Liver (tissue), 9 donors: ENCODE measurements around the gene TMOD4. TPM values are rescaled to one million over a fixed set of nuclear protein-coding genes. Genes with fewer than 3 reads are reported as not detected.

Experiments used
- DNase-seq: peaks from one replicate; pipeline ENCODE4 v3.0.0-alpha.2; 2017; ENCODE audit warnings: low spot score
- H3K27ac ChIP-seq, 2 donors: one replicate each; pipeline ENCODE4 v1.7.0; 2013; ENCODE audit warnings: inconsistent platforms in 2 of 2, low read length in 2 of 2, control low read depth in 1 of 2, low read depth in 1 of 2, mild to moderate bottlenecking in 1 of 2
- H3K27me3 ChIP-seq, 4 donors: one replicate each; pipeline versions ENCODE4 v1.6.1 to v1.7.0; 2013; ENCODE audit warnings: low read length in 3 of 4, inconsistent platforms in 1 of 4, mild to moderate bottlenecking in 1 of 4, moderate library complexity in 1 of 4; ENCODE audit not compliant: control insufficient read depth in 4 of 4, insufficient read depth in 4 of 4
- H3K36me3 ChIP-seq, 4 donors: one replicate each; pipeline versions ENCODE4 v1.6.1 to v1.7.0; 2013; ENCODE audit warnings: low read length in 3 of 4, mild to moderate bottlenecking in 3 of 4, low read depth in 1 of 4, moderate library complexity in 1 of 4; ENCODE audit not compliant: control insufficient read depth in 4 of 4, insufficient read depth in 3 of 4
- H3K4me1 ChIP-seq, 4 donors: one replicate each; pipeline versions ENCODE4 v1.6.1 to v1.7.0; 2013; ENCODE audit warnings: low read length in 3 of 4, mild to moderate bottlenecking in 3 of 4, moderate library complexity in 1 of 4; ENCODE audit not compliant: control insufficient read depth in 4 of 4, insufficient read depth in 4 of 4
- H3K4me3 ChIP-seq, 3 donors: one replicate each; pipeline versions ENCODE4 v1.6.1 to v1.7.0; 2013; ENCODE audit warnings: low read length in 3 of 3, control low read depth in 1 of 3, low read depth in 1 of 3, mild to moderate bottlenecking in 1 of 3
- H3K9ac ChIP-seq, 2 donors: one replicate each; pipeline ENCODE4 v1.7.0; 2013; ENCODE audit warnings: low read length in 2 of 2, mild to moderate bottlenecking in 2 of 2, moderate library complexity in 2 of 2, control low read depth in 1 of 2, low read depth in 1 of 2
- H3K9me3 ChIP-seq, 4 donors: one replicate each; pipeline versions ENCODE4 v1.6.1 to v1.7.0; 2013; ENCODE audit warnings: low read length in 3 of 4; ENCODE audit not compliant: control insufficient read depth in 4 of 4
- CTCF ChIP-seq: fragments of 150-350 bp; IDR thresholded peaks from 2 replicates; pipeline ENCODE4 v1.5.1; 2017; ENCODE audit warnings: improper control_type of control experiment, low read depth, low read length; ENCODE audit not compliant: missing input control
- EGR1 ChIP-seq, 2 donors: IDR thresholded peaks; 2 replicates each; pipeline ENCODE4 v1.6.1; 2016 to 2018; ENCODE audit warnings: antibody characterized with exemption in 2 of 2, low read depth in 2 of 2
- FOXA1 ChIP-seq: IDR thresholded peaks from 2 replicates; pipeline ENCODE4 v1.6.1; 2016; ENCODE audit warnings: antibody characterized with exemption
- FOXA2 ChIP-seq: IDR thresholded peaks from 2 replicates; pipeline ENCODE4 v1.6.1; 2016; ENCODE audit warnings: antibody characterized with exemption
- GABPA ChIP-seq, 2 donors: IDR thresholded peaks in 1 of 2; conservative IDR thresholded peaks in 1 of 2; 2 replicates each; pipeline ENCODE4 v1.6.1; 2016; ENCODE audit warnings: antibody characterized with exemption in 2 of 2, mild to moderate bottlenecking in 1 of 2, moderate library complexity in 1 of 2
- HNF4A ChIP-seq, 2 donors: conservative IDR thresholded peaks; 2 replicates each; pipeline ENCODE4 v1.6.1; 2016; ENCODE audit warnings: antibody characterized with exemption in 2 of 2, mild to moderate bottlenecking in 2 of 2
- HNF4G ChIP-seq: IDR thresholded peaks from 2 replicates; pipeline ENCODE4 v1.6.1; 2016; ENCODE audit warnings: antibody characterized with exemption
- JUND ChIP-seq, 2 donors: IDR thresholded peaks; 2 replicates each; pipeline ENCODE4 v1.6.1; 2016; ENCODE audit warnings: antibody characterized with exemption in 2 of 2
- MAX ChIP-seq: IDR thresholded peaks from 2 replicates; pipeline ENCODE4 v1.6.1; 2016; ENCODE audit warnings: antibody characterized with exemption
- NR2F2 ChIP-seq: IDR thresholded peaks from 2 replicates; pipeline ENCODE4 v1.6.1; 2016; ENCODE audit warnings: antibody characterized with exemption
- RAD21 ChIP-seq, 2 donors: IDR thresholded peaks; 2 replicates each; pipeline ENCODE4 v1.6.1; 2016; ENCODE audit warnings: antibody characterized with exemption in 2 of 2, mild to moderate bottlenecking in 2 of 2
- REST ChIP-seq: IDR thresholded peaks from 2 replicates; pipeline ENCODE4 v1.6.1; 2016; ENCODE audit warnings: antibody characterized with exemption, mild to moderate bottlenecking
- RXRA ChIP-seq, 2 donors: IDR thresholded peaks; 2 replicates each; pipeline ENCODE4 v1.6.1; 2017 to 2018; ENCODE audit warnings: antibody characterized with exemption in 2 of 2, mild to moderate bottlenecking in 1 of 2
- SP1 ChIP-seq: IDR thresholded peaks from 2 replicates; pipeline ENCODE4 v1.6.1; 2018; ENCODE audit warnings: antibody characterized with exemption, mild to moderate bottlenecking
- YY1 ChIP-seq: IDR thresholded peaks from 2 replicates; pipeline ENCODE4 v1.6.1; 2016; ENCODE audit warnings: antibody characterized with exemption, mild to moderate bottlenecking
- WGBS: extraction: QIAGEN DNeasy Blood & Tissue Kit; methylation state at CpG from one replicate; pipeline ENCODE4 v1.1.7; 2013; 5-methylcytosine and 5-hydroxymethylcytosine counted together
- polyA plus RNA-seq, 2 donors: library from polyadenylated mRNA; stranded (reverse) in 1 of 2; unstranded in 1 of 2; fragments of 200-250 nt in 1 of 2; fragments of >200 nt in 1 of 2; fragmentation: Nextera tagmentation in 1 of 2; extraction: Ambion mirVana in 1 of 2; gene quantifications; one replicate each; pipeline versions ENCODE4 v1.2.1 to v1.2.3, GENCODE V29; 2013 to 2015
- total RNA-seq, 2 donors: library from RNA; depleted of rRNA; stranded (reverse); fragments of >200 nt; gene quantifications; one replicate each; pipeline ENCODE4 v1.2.3, GENCODE V29; 2014
- TF ChIP-seq, protein P1 (sequence below): IDR thresholded peaks from 2 replicates; pipeline ENCODE4 v1.6.1; 2016; ENCODE audit warnings: antibody characterized with exemption
- TF ChIP-seq, protein P2 (sequence below): IDR thresholded peaks from 2 replicates; pipeline ENCODE4 v1.6.1; 2016; ENCODE audit warnings: antibody characterized with exemption
- donor health status: healthy.
- donor health status: healthy.
- donor health status: healthy.
- donor health status: healthy.
- donor health status: healthy.

TMOD4 gene
- total and polyA plus RNA-seq, 4 donors, result not detected

DNA sequence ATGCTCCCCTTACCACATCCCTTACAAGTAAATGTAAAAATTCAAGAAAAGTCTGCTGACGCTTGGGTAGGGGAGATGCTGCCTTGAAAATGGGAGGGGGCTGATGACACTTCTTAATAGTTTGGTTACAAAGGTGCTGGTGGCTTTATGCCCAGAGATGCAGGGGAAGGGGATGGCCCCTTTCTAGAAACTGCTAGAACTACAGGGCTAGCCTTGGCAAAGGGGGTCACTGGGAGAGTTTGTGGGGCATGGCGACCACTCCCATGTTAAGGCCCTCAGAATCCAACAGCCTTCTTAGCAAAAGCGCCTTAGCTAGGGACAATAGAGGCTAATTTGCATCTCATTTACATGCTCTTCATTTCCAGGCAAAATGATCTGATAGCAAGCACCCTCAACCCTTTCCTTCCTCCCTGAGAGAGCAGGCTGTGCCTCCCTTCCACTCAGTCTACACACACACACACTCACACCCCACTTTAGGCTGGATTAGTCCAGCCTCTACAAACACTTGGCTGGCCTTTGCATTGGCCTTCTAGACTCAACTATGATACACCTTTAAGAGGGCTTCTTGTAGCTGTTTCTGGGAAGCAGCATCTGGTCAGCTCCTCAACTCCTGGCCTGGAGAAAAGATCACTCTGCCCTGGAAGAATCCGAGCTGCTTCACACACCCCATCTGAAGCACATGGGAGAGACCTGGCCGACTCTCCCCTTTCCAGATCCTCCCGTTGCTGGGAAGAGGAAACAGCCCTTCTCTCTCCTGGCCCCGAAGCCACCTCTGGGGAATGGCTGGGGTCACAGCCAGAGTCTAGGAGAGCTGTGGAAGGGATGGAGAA lies 31.1 kb downstream of the TMOD4 start:
- Histone ChIP-seq H3K4me1 (peaks cover 0 to 25% (median 16%) of the 10 kb centered on the region in 4 donors), H3K4me3 (no peak overlapping the region), H3K36me3 (peaks cover 0 to under 1% (median under 1%) of the 10 kb centered on the region in 4 donors), H3K27me3 (no peaks in the 10 kb centered on the region), H3K9me3 (no peaks in the 10 kb centered on the region), H3K27ac (no peak overlapping the region), H3K9ac (no peak overlapping the region)
- TF ChIP-seq GABPA (IDR thresholded peaks at IDR 0.05 in 1 of 2, conservative IDR thresholded peaks at IDR 0.05 in 1 of 2) (no peak), FOXA1 (no peak), NR2F2 (no peak), EGR1 (IDR thresholded peaks at IDR 0.05; ENCODE audit: low read depth in 2 of 2) (no peak), JUND (IDR thresholded peaks at IDR 0.05) (no peak), RXRA (IDR thresholded peaks at IDR 0.05) (no peak), SP1 (no peak), RAD21 (IDR thresholded peaks at IDR 0.05) (no peak), HNF4G (no peak), REST (no peak), YY1 (no peak), MAX (no peak), FOXA2 (no peak)
- TF ChIP-seq, protein P1, sequence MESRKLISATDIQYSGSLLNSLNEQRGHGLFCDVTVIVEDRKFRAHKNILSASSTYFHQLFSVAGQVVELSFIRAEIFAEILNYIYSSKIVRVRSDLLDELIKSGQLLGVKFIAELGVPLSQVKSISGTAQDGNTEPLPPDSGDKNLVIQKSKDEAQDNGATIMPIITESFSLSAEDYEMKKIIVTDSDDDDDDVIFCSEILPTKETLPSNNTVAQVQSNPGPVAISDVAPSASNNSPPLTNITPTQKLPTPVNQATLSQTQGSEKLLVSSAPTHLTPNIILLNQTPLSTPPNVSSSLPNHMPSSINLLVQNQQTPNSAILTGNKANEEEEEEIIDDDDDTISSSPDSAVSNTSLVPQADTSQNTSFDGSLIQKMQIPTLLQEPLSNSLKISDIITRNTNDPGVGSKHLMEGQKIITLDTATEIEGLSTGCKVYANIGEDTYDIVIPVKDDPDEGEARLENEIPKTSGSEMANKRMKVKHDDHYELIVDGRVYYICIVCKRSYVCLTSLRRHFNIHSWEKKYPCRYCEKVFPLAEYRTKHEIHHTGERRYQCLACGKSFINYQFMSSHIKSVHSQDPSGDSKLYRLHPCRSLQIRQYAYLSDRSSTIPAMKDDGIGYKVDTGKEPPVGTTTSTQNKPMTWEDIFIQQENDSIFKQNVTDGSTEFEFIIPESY, result no peak
- 83% methylated on average over 7 of the region's 7 CpGs for WGBS
- DNase-seq, result no peak

- no peak for DNase-seq
- H3K9me3 ChIP-seq, result no peaks in the 10 kb centered on the region
- H3K27me3 ChIP-seq, result no peaks in the 10 kb centered on the region
- H3K36me3 ChIP-seq, result peaks cover 0 to 7% (median 0%) of the 10 kb centered on the region in 4 donors
- peaks cover 0 to 25% (median 16%) of the 10 kb centered on the region in 4 donors for H3K4me1 ChIP-seq
- H3K4me3 ChIP-seq, result no peak overlapping the region
- WGBS, result 79% methylated on average over 5 of the region's 5 CpGs
- H3K27ac ChIP-seq, result no peak overlapping the region
- H3K9ac ChIP-seq, result no peak overlapping the region
- no peak for TF ChIP-seq RXRA (IDR thresholded peaks at IDR 0.05)
- TF ChIP-seq, protein P1, result no peak
- TF ChIP-seq REST, result no peak
- no peak for TF ChIP-seq NR2F2
- no peak for TF ChIP-seq JUND (IDR thresholded peaks at IDR 0.05)
- TF ChIP-seq CTCF, result no peak
- TF ChIP-seq, protein P2, sequence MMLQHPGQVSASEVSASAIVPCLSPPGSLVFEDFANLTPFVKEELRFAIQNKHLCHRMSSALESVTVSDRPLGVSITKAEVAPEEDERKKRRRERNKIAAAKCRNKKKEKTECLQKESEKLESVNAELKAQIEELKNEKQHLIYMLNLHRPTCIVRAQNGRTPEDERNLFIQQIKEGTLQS, result no peak
- TF ChIP-seq RAD21 (IDR thresholded peaks at IDR 0.05), result no peak
- no peak for TF ChIP-seq HNF4A (conservative IDR thresholded peaks at IDR 0.05)
- TF ChIP-seq EGR1 (IDR thresholded peaks at IDR 0.05; ENCODE audit: low read depth in 2 of 2), result no peak
These were observed 31.8 kb downstream of the TMOD4 start for GRCh38 chr1:151143986-151144385.
